K562 (cell line): ENCODE data around the gene STK32C. TPM values are rescaled to one million over a fixed set of nuclear protein-coding genes. Genes with fewer than 3 reads are reported as not detected.

ENCODE experiments used
- ATAC-seq: fragments of 200-7000 bp; cut with Tn5 transposase; 3 replicates; pipeline ENCODE4 v1.9.1; 2020; ENCODE audit warnings: moderate library complexity
- BruUV-seq: library from RNA; stranded (reverse); fragments of 400-500 nt; replicated peaks from 2 replicates; lab custom pipeline; 2021; lab: Mats Ljungman, UMichigan
- CTCF ChIA-PET: fragments of 300-600 bp; formaldehyde crosslinking; extraction: SDS; loops from one replicate; lab custom pipeline; 2021; ENCODE audit warnings: low intra/inter-chr PET ratio; lab: Yijun Ruan, JAX
- POLR2A ChIA-PET: fragments of 300-600, 350-650 bp; sonication (Branson Sonifier 250); formaldehyde crosslinking; extraction: SDS; loops from one replicate; lab custom pipeline; 2021; ENCODE audit warnings: antibody characterized with exemption, inconsistent platforms; lab: Yijun Ruan, JAX
- DNase-seq, 4 experiments: peaks; one replicate each; pipeline versions ENCODE4 v3.0.0 to v3.0.0-alpha.2; 2011 to 2018; ENCODE audit warnings: low spot score in 3 of 4, mixed read lengths in 3 of 4; ENCODE audit errors: extremely low read depth in 1 of 4
- FAIRE-seq: peaks from 2 replicates; lab custom pipeline; 2011; peaks lifted over from hg19 to GRCh38; lab: Jason Lieb, UNC
- H2AFZ ChIP-seq: 2 replicates; pipeline ENCODE4 v1.6.0; 2011; ENCODE audit warnings: low read depth, low read length, control low read depth, inconsistent platforms
- H3K27ac ChIP-seq: fragments of 200-600 bp; 3 replicates; pipeline ENCODE4 v1.8.0; 2011; ENCODE audit warnings: low read depth, mild to moderate bottlenecking, control low read depth, inconsistent platforms, low read length, moderate library complexity, mixed read lengths; ENCODE audit errors: extremely low read depth
- H3K27me3 ChIP-seq, 2 experiments: fragments of 300-600 bp in 1 of 2; 2 replicates in 1 of 2; 3 replicates in 1 of 2; pipeline versions ENCODE4 v1.6.0 to v1.8.0; 2011; ENCODE audit warnings: inconsistent platforms in 2 of 2, low read length in 2 of 2, mild to moderate bottlenecking in 1 of 2, mixed read lengths in 1 of 2, moderate library complexity in 1 of 2; ENCODE audit not compliant: control insufficient read depth in 2 of 2, insufficient read depth in 2 of 2
- H3K36me3 ChIP-seq: fragments of 300-600 bp; 3 replicates; pipeline ENCODE4 v1.8.0; 2011; ENCODE audit warnings: mild to moderate bottlenecking, low read length, inconsistent platforms; ENCODE audit not compliant: control insufficient read depth, insufficient read depth
- H3K4me1 ChIP-seq, 2 experiments: fragments of 200-600 bp in 1 of 2; replicated peaks in 1 of 2; 2 replicates in 1 of 2; 3 replicates in 1 of 2; pipeline versions ENCODE4 v1.5.1 to v1.8.0; 2011; ENCODE audit warnings: inconsistent platforms in 2 of 2, low read length in 2 of 2, mild to moderate bottlenecking in 1 of 2, mixed read lengths in 1 of 2, moderate library complexity in 1 of 2; ENCODE audit not compliant: control insufficient read depth in 2 of 2, insufficient read depth in 2 of 2
- H3K4me2 ChIP-seq: 2 replicates; pipeline ENCODE4 v1.6.1; 2011; ENCODE audit warnings: low read length, control low read depth, inconsistent platforms, mixed read lengths; ENCODE audit not compliant: insufficient read depth
- H3K4me3 ChIP-seq: fragments of 200-600 bp; sonication (generic), shearing (Covaris generic); 2 replicates; pipeline ENCODE4 v1.5.1; 2016; ENCODE audit warnings: control low read depth, inconsistent platforms
- H3K79me2 ChIP-seq: fragments of 200-600 bp; 3 replicates; pipeline ENCODE4 v1.8.0; 2011; ENCODE audit warnings: low read length, inconsistent platforms; ENCODE audit not compliant: control insufficient read depth, insufficient read depth
- H3K9ac ChIP-seq, 2 experiments: 2 replicates each; pipeline versions ENCODE4 v1.6.0 to v1.6.1; 2011; ENCODE audit warnings: low read depth in 2 of 2, low read length in 2 of 2, control low read depth in 1 of 2, inconsistent platforms in 1 of 2, mild to moderate bottlenecking in 1 of 2, mixed read lengths in 1 of 2; ENCODE audit not compliant: insufficient read depth in 1 of 2
- H3K9me1 ChIP-seq: one replicate; pipeline ENCODE4 v1.6.0; 2011; ENCODE audit warnings: inconsistent platforms, mild to moderate bottlenecking, low read length, moderate library complexity; ENCODE audit not compliant: control insufficient read depth, insufficient read depth
- H3K9me3 ChIP-seq: replicated peaks from 2 replicates; pipeline ENCODE4 v1.5.1; 2011; ENCODE audit warnings: low read depth, low read length, inconsistent platforms; ENCODE audit not compliant: control insufficient read depth, insufficient read depth
- H4K20me1 ChIP-seq: replicated peaks from 2 replicates; pipeline ENCODE4 v1.6.1; 2011; ENCODE audit warnings: low read length, inconsistent platforms, mixed read lengths; ENCODE audit not compliant: control insufficient read depth, insufficient read depth
- ARID1B ChIP-seq: fragments of 450-650 bp; IDR thresholded peaks from 2 replicates; pipeline ENCODE4 v1.6.1; 2016; ENCODE audit warnings: antibody characterized with exemption, mild to moderate bottlenecking, inconsistent platforms
- COPS2 ChIP-seq: fragments of 450-650 bp; conservative IDR thresholded peaks from 2 replicates; pipeline ENCODE4 v1.6.1; 2016; ENCODE audit warnings: mild to moderate bottlenecking, moderate library complexity
- IRF2 ChIP-seq: sonication (generic); formaldehyde crosslinking; IDR thresholded peaks from 2 replicates; pipeline ENCODE4 v1.8.1; 2022; ENCODE audit warnings: mild to moderate bottlenecking, missing genetic modification reagents
- PTRF ChIP-seq: fragments of 450-650 bp; IDR thresholded peaks from 2 replicates; pipeline ENCODE4 v1.6.1; 2016; ENCODE audit warnings: mild to moderate bottlenecking, missing genetic modification characterization, missing compliant biosample characterization
- SREBF2 ChIP-seq: sonication (generic); formaldehyde crosslinking; IDR thresholded peaks from 2 replicates; pipeline ENCODE4 v1.4.0; 2020; ENCODE audit warnings: mild to moderate bottlenecking, missing genetic modification reagents
- STAG1 ChIP-seq: sonication (generic); formaldehyde crosslinking; IDR thresholded peaks from 2 replicates; pipeline ENCODE4 v1.5.0; 2020; ENCODE audit warnings: missing genetic modification reagents, borderline replicate concordance
- TAF7 ChIP-seq: fragments of 450-650 bp; IDR thresholded peaks from 2 replicates; pipeline ENCODE4 v1.6.1; 2016; ENCODE audit warnings: missing genetic modification characterization, missing compliant biosample characterization
- ZKSCAN1 ChIP-seq: fragments of 150-350 bp; IDR thresholded peaks from 2 replicates; pipeline ENCODE4 v1.6.1; 2016; ENCODE audit warnings: low read depth, low read length
- ZNF134 ChIP-seq: fragments of 250-450 bp; sonication (Bioruptor Pico); conservative IDR thresholded peaks from 2 replicates; pipeline ENCODE4 v1.4.0; 2020
- ZNF175 ChIP-seq: fragments of 200-800 bp; sonication (Bioruptor generic); IDR thresholded peaks from 2 replicates; pipeline ENCODE4 v1.6.1; 2016; ENCODE audit warnings: low read depth, mild to moderate bottlenecking, missing genetic modification characterization, missing compliant biosample characterization
- ZNF224 ChIP-seq: sonication (generic); formaldehyde crosslinking; IDR thresholded peaks from 2 replicates; pipeline ENCODE4 v1.8.0; 2022; ENCODE audit warnings: mild to moderate bottlenecking, missing genetic modification reagents
- ZNF324 ChIP-seq: fragments of 250-450 bp; sonication (Bioruptor Pico); IDR thresholded peaks from 2 replicates; pipeline ENCODE4 v1.4.0; 2020; ENCODE audit warnings: mild to moderate bottlenecking
- WGBS: fragments of 100-300 bp; shearing (Covaris generic); methylation state at CpG from one replicate; pipeline ENCODE4 v1.1.6; 2016; ENCODE audit warnings: low coverage, mixed read lengths; ENCODE audit not compliant: insufficient coverage; ENCODE audit errors: missing lambda C conversion rate; 5-methylcytosine and 5-hydroxymethylcytosine counted together
- in situ Hi-C: fragments of 300-500 bp; cut with MboI; formaldehyde crosslinking; loops from 4 replicates; pipeline ENCODE4 v1.15.0; 2018; ENCODE audit warnings: inconsistent platforms, mixed read lengths
- intact Hi-C: fragments of 100-400 bp; cut with micrococcal nuclease; formaldehyde crosslinking; loops from 2 replicates; pipeline ENCODE4 v1.14.2; 2022
- polyA plus RNA-seq, 8 experiments: library from polyadenylated mRNA; depleted of rRNA in 4 of 8; stranded (reverse) in 5 of 8; unstranded in 3 of 8; fragments of >200 nt; fragmentation: Nextera tagmentation in 2 of 8; fragmentation: Illumina TruSeq in 1 of 8; extraction: Ambion mirVana in 2 of 8; extraction: Trizol in 1 of 8; gene quantifications; 2 replicates each; pipeline versions ENCODE4 v1.2.1 to v1.2.3, GENCODE V29; 2011 to 2014; ENCODE audit warnings: inconsistent platforms in 1 of 8, missing spikeins in 1 of 8
- total RNA-seq, 7 experiments: library from RNA; depleted of rRNA in 6 of 7; stranded (reverse); fragments of >200 nt in 6 of 7; fragmentation: Illumina TruSeq in 2 of 7; extraction: Trizol in 2 of 7; gene quantifications; 2 replicates each; pipeline versions ENCODE4 v1.2.1 to v1.2.3, GENCODE V29; 2011 to 2021; ENCODE audit warnings: low replicate concordance in 1 of 7
- TF ChIP-seq, protein P1 (sequence below): IDR thresholded peaks from 3 replicates; pipeline ENCODE4 v1.6.1; 2011; ENCODE audit warnings: borderline replicate concordance, mild to moderate bottlenecking, moderate library complexity; ENCODE audit not compliant: insufficient read length; ENCODE audit errors: extremely low read depth

STK32C gene
- total and polyA plus RNA-seq, 9 of the 15 experiments (the other 6 are each of a cell fraction or from before 2014, with no cell fraction given) = 1.5 to 20.9 (median 6.5) TPM

DNA sequence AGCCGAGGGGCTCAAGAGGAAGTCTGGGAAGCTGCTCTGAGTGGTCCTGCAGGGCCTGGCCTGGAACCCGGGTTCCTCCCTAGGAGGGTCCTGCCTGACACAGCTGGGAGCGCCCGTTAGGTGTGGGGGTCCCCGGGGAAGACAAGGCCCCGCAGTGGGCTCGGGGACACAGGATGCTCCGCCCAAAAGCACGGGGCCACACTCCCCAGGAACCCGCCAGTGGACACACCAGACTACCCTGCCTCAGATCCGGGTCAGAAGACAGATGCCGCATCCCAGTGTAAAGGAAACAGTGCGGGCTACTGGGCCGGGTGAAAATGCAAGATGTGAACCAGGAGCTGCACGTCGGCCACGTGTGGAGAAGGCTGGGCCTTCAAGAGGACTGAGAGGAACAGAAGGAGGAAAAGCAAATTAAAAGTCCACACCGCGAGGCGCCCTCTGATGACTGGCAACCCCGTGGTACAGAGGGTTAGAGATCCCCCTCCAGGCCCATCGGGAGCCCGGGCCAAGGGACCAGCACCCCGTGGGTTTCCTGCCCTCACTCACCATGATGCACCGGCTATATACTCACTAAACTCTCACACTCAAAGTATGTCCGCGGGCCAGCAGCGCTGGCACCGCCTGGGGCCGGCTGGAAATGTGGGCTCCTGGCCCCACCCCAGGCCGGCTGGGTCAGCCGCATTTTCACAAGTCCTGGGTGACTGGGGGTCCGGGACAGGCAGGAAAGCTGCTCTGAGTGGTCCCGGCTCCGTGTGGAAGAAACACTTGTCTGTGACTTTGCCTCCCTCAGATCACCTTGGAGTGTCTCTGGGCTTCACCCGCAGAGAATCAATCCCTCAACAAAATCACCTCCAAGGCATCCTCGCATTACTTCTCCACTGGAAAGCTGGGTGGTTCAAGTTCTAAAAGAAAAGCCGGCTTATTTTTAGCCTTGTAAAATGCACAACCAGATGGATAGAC lies 6.1 kb downstream of the STK32C start:
- intact Hi-C loops (no loop called here), in situ Hi-C loops (no loop called here)
- H3K9me3 ChIP-seq = no peaks in the 10 kb centered on the region
- peaks cover 46 to 93% of the 10 kb centered on the region in 2 experiments for H3K27me3 ChIP-seq
- H3K9me1 ChIP-seq = peaks cover 2% of the 10 kb centered on the region
- peaks cover 0 to 19% of the 10 kb centered on the region in 2 experiments; a peak in 2 of 5 replicates for H3K4me1 ChIP-seq
- no peak overlapping the region for H3K4me2 ChIP-seq
- H2AFZ ChIP-seq = no peak overlapping the region
- no peak overlapping the region for H3K9ac ChIP-seq
- no TSS peak for BruUV-seq
- no peaks in the 10 kb centered on the region for H3K79me2 ChIP-seq
- no peak overlapping the region for H3K27ac ChIP-seq
- WGBS = 30% methylated on average over 30 of the region's 38 CpGs
- POLR2A ChIA-PET = interaction anchor here (0.6 kb wide), 1 partner anchor 41 kb away, joined by 4 read pairs; no protein-coding TSS in a partner anchor
- no peak overlapping the region for H3K4me3 ChIP-seq
- TF ChIP-seq ZNF324 (no peak), COPS2 (no peak), TAF7 (no peak), PTRF (tag) (no peak)
- no peak for DNase-seq
- no peaks in the 10 kb centered on the region for H3K36me3 ChIP-seq
- FAIRE-seq = no peak
- H4K20me1 ChIP-seq = no peaks in the 10 kb centered on the region; the same call in 1 of the 2 replicates
- CTCF ChIA-PET = no interaction called here
- ATAC-seq = no peak

DNA sequence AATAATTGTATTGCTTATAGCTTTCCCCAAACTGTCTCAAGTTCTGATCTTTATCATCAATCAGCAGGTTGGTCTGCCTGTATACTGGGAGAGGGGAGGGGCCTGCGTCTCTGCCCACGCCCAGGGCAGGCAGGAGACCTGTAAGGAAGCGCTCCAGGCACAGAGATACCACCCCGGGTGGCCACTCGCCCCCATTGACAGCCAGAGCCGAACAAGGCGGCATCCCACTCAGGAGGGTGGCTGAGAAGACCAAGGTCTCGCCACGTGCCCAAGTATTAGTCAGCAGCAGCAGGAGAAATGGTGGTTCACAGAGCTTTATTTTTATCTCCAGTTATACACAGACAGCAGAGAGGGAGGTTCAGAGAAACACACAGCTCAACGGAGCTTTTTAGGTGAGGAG lies 7.2 kb downstream of the STK32C start:
- DNase-seq = peak in 2 of 4 experiments; percentile 21 to 29
- H2AFZ ChIP-seq = no peak overlapping the region
- H3K4me3 ChIP-seq = no peak overlapping the region
- H3K36me3 ChIP-seq = no peaks in the 10 kb centered on the region
- peaks cover 41 to 89% of the 10 kb centered on the region in 2 experiments for H3K27me3 ChIP-seq
- no peaks in the 10 kb centered on the region; the same call in 1 of the 2 replicates for H4K20me1 ChIP-seq
- H3K27ac ChIP-seq = no peak overlapping the region
- intact Hi-C loops (no loop called here), in situ Hi-C loops (no loop called here)
- no peak for FAIRE-seq
- ChIA-PET CTCF (no interaction called here), POLR2A (interaction anchor here (0.6 kb wide), 1 partner anchor 40 kb away, joined by 4 read pairs; no protein-coding TSS in a partner anchor)
- BruUV-seq = no TSS peak
- 3% methylated on average over 10 of the region's 10 CpGs for WGBS
- H3K9me3 ChIP-seq = no peaks in the 10 kb centered on the region
- no peak for ATAC-seq
- no peaks in the 10 kb centered on the region for H3K79me2 ChIP-seq
- H3K9ac ChIP-seq = no peak overlapping the region
- H3K9me1 ChIP-seq = peaks cover 2% of the 10 kb centered on the region
- H3K4me1 ChIP-seq = peaks cover 0 to 20% of the 10 kb centered on the region in 2 experiments; a peak in 2 of 5 replicates
- no peak overlapping the region for H3K4me2 ChIP-seq
- TF ChIP-seq ARID1B (no peak), ZKSCAN1 (no peak), ZNF224 (no peak), ZNF134 (no peak), IRF2 (CRISPR knock-in tag) (no peak), ZNF175 (no peak), SREBF2 (CRISPR knock-in tag) (no peak), STAG1 (CRISPR knock-in tag) (no peak)
- TF ChIP-seq, protein P1, sequence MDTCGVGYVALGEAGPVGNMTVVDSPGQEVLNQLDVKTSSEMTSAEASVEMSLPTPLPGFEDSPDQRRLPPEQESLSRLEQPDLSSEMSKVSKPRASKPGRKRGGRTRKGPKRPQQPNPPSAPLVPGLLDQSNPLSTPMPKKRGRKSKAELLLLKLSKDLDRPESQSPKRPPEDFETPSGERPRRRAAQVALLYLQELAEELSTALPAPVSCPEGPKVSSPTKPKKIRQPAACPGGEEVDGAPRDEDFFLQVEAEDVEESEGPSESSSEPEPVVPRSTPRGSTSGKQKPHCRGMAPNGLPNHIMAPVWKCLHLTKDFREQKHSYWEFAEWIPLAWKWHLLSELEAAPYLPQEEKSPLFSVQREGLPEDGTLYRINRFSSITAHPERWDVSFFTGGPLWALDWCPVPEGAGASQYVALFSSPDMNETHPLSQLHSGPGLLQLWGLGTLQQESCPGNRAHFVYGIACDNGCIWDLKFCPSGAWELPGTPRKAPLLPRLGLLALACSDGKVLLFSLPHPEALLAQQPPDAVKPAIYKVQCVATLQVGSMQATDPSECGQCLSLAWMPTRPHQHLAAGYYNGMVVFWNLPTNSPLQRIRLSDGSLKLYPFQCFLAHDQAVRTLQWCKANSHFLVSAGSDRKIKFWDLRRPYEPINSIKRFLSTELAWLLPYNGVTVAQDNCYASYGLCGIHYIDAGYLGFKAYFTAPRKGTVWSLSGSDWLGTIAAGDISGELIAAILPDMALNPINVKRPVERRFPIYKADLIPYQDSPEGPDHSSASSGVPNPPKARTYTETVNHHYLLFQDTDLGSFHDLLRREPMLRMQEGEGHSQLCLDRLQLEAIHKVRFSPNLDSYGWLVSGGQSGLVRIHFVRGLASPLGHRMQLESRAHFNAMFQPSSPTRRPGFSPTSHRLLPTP = no peak
